Mucosa of descending colon (tissue), 3 donors: Measurements from ENCODE around the gene ZNF761. TPM values are rescaled to one million over a fixed set of nuclear protein-coding genes. Genes with fewer than 3 reads are reported as not detected.
"Not testable (repeated sequence)": the region's sequence is repeated elsewhere in the genome, so short reads cannot be mapped to it uniquely, and the experiment has no call there.

Source experiments
- ATAC-seq: fragments of 200-7000 bp; cut with Tn5 transposase; one replicate; pipeline ENCODE4 v1.9.1; 2020; ENCODE audit warnings: mild to moderate bottlenecking, moderate library complexity
- DNase-seq, 3 donors: peaks; one replicate each; pipeline ENCODE4 v3.0.0-alpha.2; 2020
- H3K36me3 ChIP-seq: fragments of 200-600 bp; one replicate; pipeline ENCODE4 v1.8.0; 2021; ENCODE audit warnings: low read depth, mild to moderate bottlenecking
- H3K4me1 ChIP-seq: fragments of 200-600 bp; one replicate; pipeline ENCODE4 v1.8.0; 2021; ENCODE audit warnings: low read depth, mild to moderate bottlenecking
- H3K4me3 ChIP-seq: fragments of 200-600 bp; one replicate; pipeline ENCODE4 v1.8.0; 2021; ENCODE audit warnings: mild to moderate bottlenecking
- H3K9me3 ChIP-seq: fragments of 200-600 bp; one replicate; pipeline ENCODE4 v1.8.0; 2021; ENCODE audit warnings: mild to moderate bottlenecking
- intact Hi-C, 2 donors: fragments of 100-400 bp; cut with DNase I in 1 of 2; cut with micrococcal nuclease in 1 of 2; formaldehyde crosslinking; loops; one replicate each; pipeline versions ENCODE4 v1.11.0 to v1.11.1; 2022; cut with DNase I, micrococcal nuclease
- total RNA-seq, 3 donors: library from RNA; stranded (reverse); fragmentation: NEBNext Ultra II Directional in 2 of 3; extraction: Animal tissue kit (Norgen Biotek cat#: 25700) in 2 of 3; gene quantifications; one replicate each; pipeline versions ENCODE4 v1.2.1 to v1.2.4, GENCODE V29; 2021 to 2023
- TF ChIP-seq, protein P1 (sequence below): fragments of 200-600 bp; IDR thresholded peaks from one replicate; pipeline ENCODE4 v1.8.0; 2022; ENCODE audit warnings: antibody characterized with exemption, mild to moderate bottlenecking
- donor health status: DM: no; HTN: no; CAD: no; lungs with moderate emphysema.
- donor health status: DM: no; HTN: no; CAD: no.
- donor health status: DM: no; HTN: yes; CAD: no.

Gene ZNF761
- total RNA-seq, 3 donors from 2014 or later: 6.8 to 11.1 (median 8.8) TPM

- intact Hi-C loops: no loop called here
- H3K4me3 ChIP-seq: no peak overlapping the region
- H3K36me3 ChIP-seq: no peaks in the 10 kb centered on the region
- TF ChIP-seq, protein P1, sequence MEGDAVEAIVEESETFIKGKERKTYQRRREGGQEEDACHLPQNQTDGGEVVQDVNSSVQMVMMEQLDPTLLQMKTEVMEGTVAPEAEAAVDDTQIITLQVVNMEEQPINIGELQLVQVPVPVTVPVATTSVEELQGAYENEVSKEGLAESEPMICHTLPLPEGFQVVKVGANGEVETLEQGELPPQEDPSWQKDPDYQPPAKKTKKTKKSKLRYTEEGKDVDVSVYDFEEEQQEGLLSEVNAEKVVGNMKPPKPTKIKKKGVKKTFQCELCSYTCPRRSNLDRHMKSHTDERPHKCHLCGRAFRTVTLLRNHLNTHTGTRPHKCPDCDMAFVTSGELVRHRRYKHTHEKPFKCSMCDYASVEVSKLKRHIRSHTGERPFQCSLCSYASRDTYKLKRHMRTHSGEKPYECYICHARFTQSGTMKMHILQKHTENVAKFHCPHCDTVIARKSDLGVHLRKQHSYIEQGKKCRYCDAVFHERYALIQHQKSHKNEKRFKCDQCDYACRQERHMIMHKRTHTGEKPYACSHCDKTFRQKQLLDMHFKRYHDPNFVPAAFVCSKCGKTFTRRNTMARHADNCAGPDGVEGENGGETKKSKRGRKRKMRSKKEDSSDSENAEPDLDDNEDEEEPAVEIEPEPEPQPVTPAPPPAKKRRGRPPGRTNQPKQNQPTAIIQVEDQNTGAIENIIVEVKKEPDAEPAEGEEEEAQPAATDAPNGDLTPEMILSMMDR: no peak
- H3K9me3 ChIP-seq: peaks cover 95% of the 10 kb centered on the region
- DNase-seq (no peak), ATAC-seq (no peak)
- H3K4me1 ChIP-seq: no peaks in the 10 kb centered on the region
Observed at GRCh38 chr19:53492153-53492552, 60.4 kb downstream of the ZNF761 start.

GRCh38 chr19:53497311-53498023 lies 65.7 kb downstream of the ZNF761 start:
- ATAC-seq, DNase-seq: not testable (repeated sequence)

DNA sequence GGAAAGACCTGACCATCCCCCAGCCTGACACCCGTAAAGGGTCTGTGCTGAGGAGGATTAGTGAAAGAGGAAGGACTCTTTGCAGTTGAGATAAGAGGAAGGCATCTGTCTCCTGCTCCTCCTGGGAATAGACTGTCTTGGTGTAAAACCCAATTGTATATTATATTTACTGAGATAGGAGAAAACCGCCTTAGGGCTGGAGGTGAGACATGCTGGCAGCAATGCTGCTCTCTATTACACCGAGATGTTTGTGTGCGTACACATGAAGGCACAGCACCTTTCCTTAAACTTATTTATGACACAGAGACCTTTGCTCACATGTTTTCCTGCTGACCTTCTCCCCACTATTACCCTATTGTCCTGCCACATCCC lies 66.2 kb downstream of the ZNF761 start:
- H3K9me3 ChIP-seq: peaks cover 37% of the 10 kb centered on the region

More at GRCh38 chr19:53497311-53498023, 65.7 kb downstream of the ZNF761 start:
- H3K4me3 ChIP-seq, H3K4me1 ChIP-seq, intact Hi-C loops, H3K36me3 ChIP-seq: not testable (repeated sequence)
- peaks cover 43% of the 10 kb centered on the region for H3K9me3 ChIP-seq

DNA sequence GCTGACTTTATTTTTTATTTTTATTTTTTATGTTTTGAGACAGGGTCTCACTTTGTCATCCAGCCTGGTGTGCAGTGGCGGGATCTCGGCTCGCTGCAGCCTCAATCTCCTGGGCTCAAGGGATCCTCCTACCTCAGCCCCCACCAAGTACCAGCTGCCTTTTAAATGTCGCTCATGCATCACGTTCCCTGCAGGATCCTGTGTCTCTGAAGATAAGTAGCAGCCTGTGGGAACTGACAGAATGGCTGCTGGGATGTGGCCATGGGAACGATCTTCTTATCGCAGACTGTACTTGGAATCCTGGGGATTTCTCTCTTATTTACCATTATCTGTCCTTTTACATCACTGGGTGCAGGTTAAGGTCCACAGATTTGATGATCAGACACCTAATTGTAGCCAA lies 71.4 kb downstream of the ZNF761 start:
- H3K4me3 ChIP-seq, ATAC-seq, H3K36me3 ChIP-seq, H3K9me3 ChIP-seq, H3K4me1 ChIP-seq, DNase-seq, intact Hi-C loops: not testable (repeated sequence)

More for the DNA sequence above, 66.2 kb downstream of the ZNF761 start:
- H3K4me3 ChIP-seq, H3K4me1 ChIP-seq, H3K36me3 ChIP-seq, DNase-seq, intact Hi-C loops, ATAC-seq: not testable (repeated sequence)

DNA sequence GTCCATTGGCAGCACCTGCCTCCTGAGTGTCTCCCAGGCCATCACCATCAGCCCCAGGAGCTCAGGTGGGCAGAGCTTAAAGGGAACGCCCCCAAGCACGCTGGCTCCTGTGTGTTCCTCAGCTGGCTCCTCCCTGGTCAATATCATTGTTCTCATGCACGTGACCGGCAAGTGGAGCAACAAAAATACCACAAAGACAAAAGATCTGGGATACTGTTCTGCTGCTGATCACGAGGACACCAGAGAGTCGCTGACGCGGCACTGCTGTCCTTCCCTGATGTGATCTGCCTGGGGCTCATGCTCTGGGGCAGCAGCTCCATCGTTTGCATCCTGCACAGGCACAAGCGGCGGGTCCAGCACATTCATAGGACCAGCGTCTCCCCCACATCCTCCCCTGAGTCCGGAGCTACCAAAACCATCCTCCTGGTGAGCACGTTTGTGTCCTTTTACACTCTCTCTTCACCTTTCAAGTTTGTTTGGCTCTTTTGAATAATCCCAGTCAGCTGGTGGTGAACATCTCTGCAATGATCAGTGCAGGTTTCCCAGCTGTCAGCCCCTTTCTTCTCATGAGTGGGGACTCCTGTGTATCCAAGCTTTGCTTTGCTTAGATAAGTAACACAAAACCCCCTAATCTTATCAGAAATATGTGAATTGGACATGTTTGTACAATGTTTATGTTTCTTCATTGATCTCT lies 72.0 kb downstream of the ZNF761 start:
- H3K4me3 ChIP-seq, intact Hi-C loops, H3K4me1 ChIP-seq, H3K9me3 ChIP-seq, H3K36me3 ChIP-seq, DNase-seq, ATAC-seq: not testable (repeated sequence)

GRCh38 chr19:53504365-53504703 lies 72.5 kb downstream of the ZNF761 start:
- H3K4me3 ChIP-seq, H3K9me3 ChIP-seq, intact Hi-C loops, H3K4me1 ChIP-seq, DNase-seq, H3K36me3 ChIP-seq: not testable (repeated sequence)
- ATAC-seq: peak; percentile 35

DNA sequence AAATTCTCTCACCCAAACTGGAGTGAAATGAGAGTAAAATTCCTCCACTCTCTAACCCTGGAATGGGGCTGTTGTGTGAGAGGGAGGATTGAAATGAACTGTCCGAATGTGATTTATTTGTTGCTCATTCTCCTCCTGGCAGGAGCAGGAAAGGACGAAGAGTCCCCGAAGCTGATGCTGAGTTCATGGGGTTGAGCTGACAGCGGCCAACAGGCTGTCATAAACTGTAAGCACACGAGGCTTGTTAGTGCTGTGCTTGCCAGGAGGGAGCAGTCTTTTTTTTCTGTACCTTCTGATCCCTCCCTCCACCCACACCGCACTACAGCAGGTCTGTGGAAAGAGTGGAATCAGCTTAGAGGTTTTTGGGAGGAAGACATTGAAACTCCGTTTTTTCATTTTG lies 73.1 kb downstream of the ZNF761 start:
- no peak for DNase-seq
- TF ChIP-seq, protein P1: no peak
- Histone ChIP-seq H3K4me3 (no peak overlapping the region), H3K4me1 (no peaks in the 10 kb centered on the region), H3K36me3 (no peaks in the 10 kb centered on the region), H3K9me3 (no peaks in the 10 kb centered on the region)
- intact Hi-C loops: no loop called here
- no peak for ATAC-seq

- Histone ChIP-seq H3K4me3 (no peak overlapping the region), H3K4me1 (no peaks in the 10 kb centered on the region), H3K9me3 (no peaks in the 10 kb centered on the region), H3K36me3 (no peaks in the 10 kb centered on the region)
- no peak for DNase-seq
- no peak for ATAC-seq
- intact Hi-C loops: no loop called here
- TF ChIP-seq, protein P1: no peak
Observed at GRCh38 chr19:53506728-53507127, 74.9 kb downstream of the ZNF761 start.

Other genes with a start within 250 kb of the ZNF761 start
- 1 to 10 TPM; 3.2 to 4.7 (median 3.2) TPM for gene ZNF665, start 238.6 kb upstream of the ZNF761 start, total RNA-seq
- 10 to 100 TPM in 1 of 3 donors, 1 to 10 TPM in 2; 4.6 to 18.3 (median 6.7) TPM for gene ZNF677, start 177.1 kb upstream of the ZNF761 start, total RNA-seq
- gene VN1R2, start 173.7 kb upstream of the ZNF761 start, total RNA-seq: not detected
- not detected for gene VN1R4, start 164.3 kb upstream of the ZNF761 start, total RNA-seq
- gene ZNF845, start 98.2 kb upstream of the ZNF761 start, total RNA-seq: 1 to 10 TPM; 6.1 to 7.9 (median 7.6) TPM
- 10 to 100 TPM; 11.9 to 18.3 (median 16.5) TPM for gene ZNF525, start 66.3 kb upstream of the ZNF761 start, total RNA-seq
- 10 to 100 TPM; 10.1 to 16.8 (median 11.6) TPM for gene ZNF765, start 36.8 kb upstream of the ZNF761 start, total RNA-seq
- gene ZNF813, start 35.7 kb downstream of the ZNF761 start, total RNA-seq: 1 to 10 TPM; 3.7 to 4.5 (median 4.1) TPM
- 10 to 100 TPM in 1 of 3 donors, 1 to 10 TPM in 2; 4.6 to 18.8 (median 6.1) TPM for gene ZNF331, start 106.2 kb downstream of the ZNF761 start, total RNA-seq
- gene DPRX, start 200.0 kb downstream of the ZNF761 start, total RNA-seq: not detected